ENCODE results near the gene PTGES2. TPM values are rescaled to one million over a fixed set of nuclear protein-coding genes. Genes with fewer than 3 reads are reported as not detected.
A peak's percentile ranks its signal among the peaks of the same experiment; 100 is the strongest.

The PTGES2 gene
- total and polyA plus RNA-seq, 2 of the 13 experiments (the other 11 are each of a cell fraction or from before 2014, with no cell fraction given), result 63.7 to 79.8 TPM

- TF ChIP-seq STAT6 (CRISPR knock-in tag; IDR thresholded peaks at IDR 0.05; ENCODE audit: borderline replicate concordance) (no peak), ZFP37 (CRISPR knock-in tag; IDR thresholded peaks at IDR 0.05; ENCODE audit: borderline replicate concordance) (peak; percentile 67; the same call in 1 of the 2 replicates), IRX3 (CRISPR knock-in tag; IDR thresholded peaks at IDR 0.05; ENCODE audit: borderline replicate concordance, low read depth) (no peak), SRF (IDR thresholded peaks at IDR 0.05; ENCODE audit: low read depth, low read length) (no peak), ATF1 (CRISPR knock-in tag; IDR thresholded peaks at IDR 0.05) (peak; percentile 17; the same call in 1 of the 2 replicates), HDAC6 (IDR thresholded peaks at IDR 0.05; ENCODE audit: low read depth, low read length) (no peak), ZNF615 (CRISPR knock-in tag; IDR thresholded peaks at IDR 0.05; ENCODE audit: borderline replicate concordance) (no peak), TCF12 (IDR thresholded peaks at IDR 0.05) (no peak), TCF12 (CRISPR knock-in tag; IDR thresholded peaks at IDR 0.05) (peak; percentile 73; the same call in 1 of the 2 replicates), NFIC (IDR thresholded peaks at IDR 0.05; ENCODE audit: low read length) (no peak), SETDB1 (CRISPR knock-in tag; IDR thresholded peaks at IDR 0.05; ENCODE audit: borderline replicate concordance) (no peak), GABPA (IDR thresholded peaks at IDR 0.05; ENCODE audit: low read depth, low read length) (peak; percentile 57), GABPA (CRISPR knock-in tag; IDR thresholded peaks at IDR 0.05; ENCODE audit: low read depth) (peak; percentile 83), TOE1 (CRISPR knock-in tag; IDR thresholded peaks at IDR 0.05) (no peak), ZNF616 (CRISPR knock-in tag; IDR thresholded peaks at IDR 0.05; ENCODE audit: low read depth) (no peak), ZNF451 (CRISPR knock-in tag; IDR thresholded peaks at IDR 0.05) (no peak; the same call in 1 of the 2 replicates), HNRNPK (IDR thresholded peaks at IDR 0.05; ENCODE audit: low read depth, low read length, poor library complexity, severe bottlenecking) (peak; percentile 35), ZNF572 (CRISPR knock-in tag; IDR thresholded peaks at IDR 0.05) (0 out of 2 replicates have a peak, but pooled peaks have one; percentile 29), GRHL1 (CRISPR knock-in tag; conservative IDR thresholded peaks at IDR 0.05) (no peak), ZNF839 (CRISPR knock-in tag; IDR thresholded peaks at IDR 0.05; ENCODE audit: borderline replicate concordance) (0 out of 2 replicates have a peak, but pooled peaks have one; percentile 59), STAT5B (CRISPR knock-in tag; IDR thresholded peaks at IDR 0.05) (no peak), NFE2L1 (CRISPR knock-in tag; IDR thresholded peaks at IDR 0.05; ENCODE audit: borderline replicate concordance) (no peak), ZNF747 (CRISPR knock-in tag; IDR thresholded peaks at IDR 0.05; ENCODE audit: borderline replicate concordance) (no peak; the same call in 1 of the 2 replicates), ZKSCAN1 (IDR thresholded peaks at IDR 0.05; ENCODE audit: low read length) (no peak), ZNF749 (CRISPR knock-in tag; IDR thresholded peaks at IDR 0.05; ENCODE audit: borderline replicate concordance) (no peak; the same call in 1 of the 2 replicates)
Observed at GRCh38 chr9:128127990-128128835, 684 bp upstream of the PTGES2 start (continued).
